KOPT-K1 (cell line): Measurements from ENCODE around the gene EEFSEC.

Experiments used
- H3K27ac ChIP-seq: fragments of 200-600 bp; sonication (generic); 2 replicates; pipeline ENCODE4 v1.5.1; 2016; ENCODE audit warnings: antibody characterized with exemption, mild to moderate bottlenecking, low read depth, low read length; ENCODE audit not compliant: poor library complexity, severe bottlenecking
- H3K36me3 ChIP-seq: fragments of 200-600 bp; sonication (generic); 2 replicates; pipeline ENCODE4 v1.5.1; 2017; ENCODE audit warnings: antibody characterized with exemption, mild to moderate bottlenecking, low read length, moderate library complexity; ENCODE audit not compliant: insufficient read depth
- H3K9me3 ChIP-seq: fragments of 200-600 bp; sonication (generic); 2 replicates; pipeline ENCODE4 v1.5.1; 2017; ENCODE audit warnings: antibody characterized with exemption, low read length, mild to moderate bottlenecking; ENCODE audit not compliant: insufficient read depth, poor library complexity, severe bottlenecking

EEFSEC gene

GRCh38 chr3:128395500-128396162 lies 242.3 kb downstream of the EEFSEC start:
- H3K9me3 ChIP-seq, result no peaks in the 10 kb centered on the region
- H3K36me3 ChIP-seq, result no peaks in the 10 kb centered on the region
- no peak overlapping the region for H3K27ac ChIP-seq

DNA sequence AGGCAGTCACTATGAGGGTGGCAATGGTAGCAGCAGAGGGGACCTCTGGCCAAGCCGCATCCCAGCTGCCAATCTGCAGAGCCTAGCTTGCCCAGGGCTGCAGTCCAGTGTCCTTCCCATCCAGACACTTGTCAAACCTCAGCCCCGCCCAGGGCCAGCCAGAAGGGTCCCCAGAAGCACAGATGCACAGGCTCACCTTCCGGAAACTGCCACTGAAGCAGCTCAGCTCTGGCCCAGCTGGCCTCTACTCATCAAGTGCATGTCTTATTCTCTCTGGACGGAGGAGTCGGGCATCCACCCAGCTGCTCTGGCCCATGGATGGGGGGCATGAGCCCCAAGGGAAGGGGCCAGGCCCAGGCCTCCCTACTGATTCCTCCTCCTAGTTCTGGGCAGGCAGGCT lies 244.2 kb downstream of the EEFSEC start:
- Histone ChIP-seq H3K36me3 (no peaks in the 10 kb centered on the region), H3K9me3 (no peaks in the 10 kb centered on the region), H3K27ac (no peak overlapping the region)

DNA sequence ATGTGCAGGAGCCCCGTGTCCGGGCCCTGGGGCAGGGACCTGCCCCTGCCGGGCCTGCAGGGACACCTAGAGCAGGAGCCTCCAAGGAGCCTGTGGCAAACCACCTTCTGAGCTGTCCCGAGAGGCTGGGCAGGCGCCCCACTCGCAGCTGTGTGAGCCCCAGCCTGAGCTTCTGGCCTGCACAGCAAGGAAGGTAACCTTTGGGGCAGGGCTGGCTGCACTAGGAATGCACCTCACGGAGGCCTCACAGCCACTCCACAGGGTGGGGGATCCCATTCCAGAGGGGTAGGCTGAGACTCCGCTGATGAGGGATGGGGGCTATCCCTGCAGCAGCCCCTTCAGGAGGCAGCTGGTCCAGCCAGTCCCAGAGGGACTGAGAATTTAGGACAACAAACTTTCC lies 245.3 kb downstream of the EEFSEC start:
- Histone ChIP-seq H3K36me3 (no peaks in the 10 kb centered on the region), H3K9me3 (no peaks in the 10 kb centered on the region), H3K27ac (no peak overlapping the region)

DNA sequence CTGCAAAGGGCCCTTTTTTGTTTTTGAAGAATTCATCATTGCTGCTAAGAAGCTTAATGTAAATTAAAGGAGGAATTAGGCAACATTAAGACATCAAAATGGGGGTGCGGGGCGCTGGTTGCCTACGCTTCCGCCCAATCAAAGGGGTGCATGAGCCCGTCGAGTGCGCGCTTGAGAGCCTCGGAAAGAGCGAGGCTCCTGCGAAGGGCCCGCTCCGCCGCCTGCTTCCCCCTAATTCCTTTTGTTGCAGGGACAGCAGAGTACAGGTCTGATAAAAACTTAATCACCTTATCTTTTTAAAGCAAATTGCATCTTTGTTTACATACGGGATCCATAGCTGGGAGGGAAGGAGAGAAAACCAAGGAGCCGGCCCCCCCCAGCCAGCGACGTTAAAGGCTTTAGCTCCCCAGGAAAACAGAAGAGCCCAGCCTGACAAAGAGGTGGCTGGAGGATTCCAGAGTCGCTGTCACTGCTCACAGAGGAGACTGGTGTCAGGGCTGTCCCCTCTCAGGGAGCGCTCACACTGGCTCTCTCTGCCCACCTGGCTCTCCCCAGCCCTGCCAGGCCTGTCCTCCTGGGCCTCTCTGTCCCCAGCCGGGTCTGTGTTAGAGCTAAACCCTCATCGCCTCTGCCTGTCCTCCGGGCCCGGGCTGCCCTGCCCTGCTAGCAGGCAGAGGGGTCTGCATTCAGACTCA lies 246.1 kb downstream of the EEFSEC start:
- Histone ChIP-seq H3K9me3 (no peaks in the 10 kb centered on the region), H3K27ac (no peak overlapping the region), H3K36me3 (no peaks in the 10 kb centered on the region)

- Histone ChIP-seq H3K27ac (no peak overlapping the region), H3K9me3 (no peaks in the 10 kb centered on the region), H3K36me3 (no peaks in the 10 kb centered on the region)
These were observed 247.4 kb downstream of the EEFSEC start for GRCh38 chr3:128400671-128401070.

DNA sequence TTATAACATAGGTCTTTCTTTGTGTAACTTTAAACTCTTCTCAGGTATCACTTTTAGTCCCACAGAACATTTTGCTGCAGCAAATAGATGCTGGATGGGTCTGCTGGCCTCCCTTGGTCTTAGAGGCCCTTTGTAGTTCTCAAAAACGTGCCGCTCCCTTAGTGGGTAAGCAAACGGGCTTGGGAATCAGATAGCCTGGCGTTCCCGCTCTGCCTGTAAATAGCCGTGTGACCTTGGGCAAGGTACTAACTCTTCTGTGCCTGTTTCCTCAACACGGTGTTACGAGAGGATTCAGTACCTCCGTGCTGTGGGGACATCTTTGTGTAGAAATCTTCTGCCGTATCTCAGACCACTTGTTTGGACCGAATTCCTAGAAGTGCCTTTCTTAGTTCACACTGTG lies 249.0 kb downstream of the EEFSEC start:
- Histone ChIP-seq H3K27ac (no peak overlapping the region), H3K36me3 (no peaks in the 10 kb centered on the region), H3K9me3 (no peaks in the 10 kb centered on the region)

DNA sequence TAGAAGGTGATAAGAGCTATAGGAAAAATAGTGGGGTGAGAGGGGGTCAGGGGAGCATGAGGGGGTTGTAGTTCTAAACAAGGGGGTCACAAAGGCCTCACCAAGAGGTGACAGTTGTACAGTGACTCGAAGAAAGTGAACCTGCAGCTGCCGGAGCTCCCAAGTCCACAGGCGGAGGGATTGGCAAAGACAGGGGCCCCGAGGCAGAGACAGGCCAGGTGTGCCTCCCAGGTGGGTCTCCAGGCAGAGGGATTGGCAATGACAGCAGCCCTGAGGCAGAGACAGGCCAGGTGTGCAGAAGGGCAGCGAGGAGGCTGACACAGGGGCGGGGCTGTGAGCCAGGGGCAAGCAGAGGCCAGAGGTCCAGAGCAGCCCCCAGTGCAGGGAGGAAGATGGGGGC lies 249.7 kb downstream of the EEFSEC start:
- no peak overlapping the region for H3K27ac ChIP-seq
- no peaks in the 10 kb centered on the region for H3K36me3 ChIP-seq

GRCh38 chr3:128404276-128405068 lies 251.2 kb downstream of the EEFSEC start:
- Histone ChIP-seq H3K27ac (no peak overlapping the region), H3K9me3 (no peaks in the 10 kb centered on the region), H3K36me3 (no peaks in the 10 kb centered on the region)

More for the DNA sequence above, 249.7 kb downstream of the EEFSEC start:
- H3K9me3 ChIP-seq, result no peaks in the 10 kb centered on the region

DNA sequence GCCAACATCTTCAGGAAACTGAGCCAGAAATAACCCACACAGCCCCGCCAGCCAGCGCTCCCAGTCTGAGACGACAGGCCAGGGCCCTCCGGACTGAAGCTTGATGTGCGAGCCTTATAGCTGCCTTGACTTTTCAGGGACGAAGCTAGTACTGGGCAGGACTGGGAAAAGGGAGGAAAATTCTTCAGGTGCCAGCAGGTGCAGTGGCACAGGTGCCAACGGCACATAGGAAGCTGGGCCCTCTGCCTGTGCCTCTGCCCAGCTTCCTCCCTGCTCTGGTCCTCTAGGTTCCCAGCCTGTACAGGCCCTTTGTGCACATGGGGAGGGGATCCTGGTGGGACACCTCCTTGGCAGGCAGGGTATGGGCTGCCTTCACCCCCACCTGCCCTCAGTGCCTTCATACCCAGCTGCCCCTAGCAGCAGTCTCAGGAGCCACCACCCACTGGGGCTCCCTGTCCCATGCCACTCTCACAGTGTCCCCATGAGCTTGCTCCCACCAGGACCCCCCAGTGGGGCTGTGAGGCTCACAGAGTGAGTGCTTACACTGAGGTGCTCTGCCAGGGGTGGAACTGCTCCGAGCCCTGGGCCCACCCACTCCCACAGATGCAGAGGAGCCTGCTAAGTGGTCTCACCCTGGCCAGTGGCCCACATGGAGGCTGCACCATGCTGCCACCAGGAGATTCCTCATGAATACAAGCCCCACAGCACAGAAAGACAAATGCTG lies 252.4 kb downstream of the EEFSEC start:
- no peaks in the 10 kb centered on the region for H3K36me3 ChIP-seq
- no peak overlapping the region for H3K27ac ChIP-seq
- no peaks in the 10 kb centered on the region for H3K9me3 ChIP-seq

GRCh38 chr3:128407247-128407646 lies 254.0 kb downstream of the EEFSEC start:
- Histone ChIP-seq H3K36me3 (no peaks in the 10 kb centered on the region), H3K9me3 (no peaks in the 10 kb centered on the region), H3K27ac (no peak overlapping the region)

DNA sequence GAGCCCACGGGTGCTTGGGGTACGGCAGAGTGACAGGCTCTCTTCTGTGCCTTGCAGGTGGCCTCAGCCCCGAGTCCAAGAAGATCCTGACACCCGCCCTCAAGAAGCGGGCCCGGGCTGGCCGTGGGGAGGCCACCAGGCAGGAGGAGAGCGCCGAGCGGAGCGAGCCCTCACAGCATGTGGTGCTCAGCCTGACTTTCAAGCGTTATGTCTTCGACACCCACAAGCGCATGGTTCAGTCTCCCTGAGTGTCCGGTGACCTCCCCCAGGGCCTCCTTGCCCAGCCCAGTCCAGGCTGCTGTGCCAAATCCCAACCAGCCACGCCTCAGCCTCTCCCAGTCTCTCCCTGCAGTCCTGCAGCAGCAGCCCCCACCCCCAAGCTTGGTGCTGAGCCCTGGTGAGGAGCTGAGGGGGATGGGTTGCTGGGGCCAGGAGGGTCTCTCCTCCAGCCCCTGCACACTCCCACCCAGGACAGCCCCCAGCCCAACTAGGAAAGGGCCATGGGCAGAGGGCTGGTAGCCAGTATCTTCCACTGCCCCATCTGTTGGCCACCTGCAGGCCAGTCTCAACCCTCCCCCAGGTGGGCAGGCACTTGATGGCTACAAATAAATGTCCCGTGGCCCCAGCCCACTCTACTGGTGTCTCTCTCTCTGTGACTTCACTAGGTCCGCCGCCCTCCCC lies 254.9 kb downstream of the EEFSEC start:
- Histone ChIP-seq H3K36me3 (no peaks in the 10 kb centered on the region), H3K27ac (no peak overlapping the region), H3K9me3 (no peaks in the 10 kb centered on the region)

- H3K9me3 ChIP-seq, result no peaks in the 10 kb centered on the region
- H3K36me3 ChIP-seq, result no peaks in the 10 kb centered on the region
- no peak overlapping the region for H3K27ac ChIP-seq
These were observed 255.7 kb downstream of the EEFSEC start for GRCh38 chr3:128408693-128409623.

DNA sequence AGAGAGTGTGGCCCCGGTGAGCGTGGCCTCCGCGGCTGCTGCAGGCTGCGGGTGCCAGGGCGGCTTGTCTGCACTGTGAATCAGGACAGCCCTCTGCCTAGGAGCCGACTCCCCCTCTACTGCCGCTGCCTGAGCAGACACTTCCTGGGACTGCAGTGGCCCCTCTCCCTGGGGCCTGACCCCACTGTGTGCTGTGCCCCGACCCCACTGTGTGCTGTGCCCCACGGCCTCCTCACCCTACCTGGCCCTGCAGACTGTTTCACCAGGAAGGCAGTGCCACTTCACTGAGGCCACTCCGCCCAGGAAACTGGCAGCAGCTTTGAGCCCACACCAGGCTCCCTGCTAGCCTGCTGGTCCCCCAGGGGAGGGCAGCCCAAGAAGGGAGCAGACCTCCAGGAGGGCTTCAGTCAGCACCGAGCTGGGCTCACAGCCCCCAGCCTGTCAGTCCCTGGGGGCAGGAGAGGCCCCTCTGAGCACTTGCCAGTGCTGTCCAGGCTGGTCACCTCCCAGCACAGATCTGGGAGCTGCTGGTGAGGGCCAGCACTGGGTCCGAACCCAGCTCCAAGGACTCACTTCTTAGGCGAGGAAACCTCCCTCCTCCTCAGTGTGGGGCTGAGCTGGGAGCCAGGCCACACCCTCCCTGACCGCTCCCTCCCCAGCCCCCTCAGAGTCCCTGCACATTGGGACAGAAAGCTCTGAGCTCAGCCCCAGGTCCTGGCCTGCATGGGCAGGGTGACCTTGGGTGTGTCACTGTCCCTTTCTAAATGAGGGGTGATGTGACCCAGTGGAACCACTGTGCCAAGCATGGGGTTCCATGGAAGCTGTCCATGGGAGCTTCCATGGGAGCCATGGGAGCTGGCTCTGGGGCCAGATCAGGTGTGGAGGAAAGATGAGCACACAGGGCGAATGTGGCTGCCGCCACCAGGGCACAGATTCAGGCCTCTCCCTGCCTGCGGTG lies 256.6 kb downstream of the EEFSEC start:
- H3K9me3 ChIP-seq, result no peaks in the 10 kb centered on the region
- no peak overlapping the region for H3K27ac ChIP-seq
- H3K36me3 ChIP-seq, result no peaks in the 10 kb centered on the region
